ENCODE data around the gene SOST.

SOST gene

DNA sequence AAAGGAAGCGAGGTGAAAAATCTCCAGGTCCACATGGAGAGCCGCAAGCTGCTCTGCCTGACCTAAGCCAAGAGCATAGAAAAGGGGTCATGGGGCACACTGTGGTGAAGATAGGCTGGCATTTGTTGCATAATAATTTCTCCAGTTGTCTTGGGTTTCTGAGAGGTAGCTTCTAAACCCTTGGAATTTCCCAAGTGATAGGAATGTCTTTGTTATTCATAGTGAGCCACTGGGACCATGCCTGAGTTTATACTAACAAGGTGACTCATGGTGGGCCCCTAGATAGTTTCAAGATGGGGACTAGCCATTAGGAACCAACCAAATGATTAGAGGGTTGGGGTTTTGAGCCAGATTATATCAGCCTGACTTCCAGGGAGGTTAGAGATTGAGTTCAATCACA, 25.6 kb downstream of the SOST start:
- DNase-seq (ENCODE audit: extremely low read depth, insufficient read length): no peak
- TF ChIP-seq, protein P1, sequence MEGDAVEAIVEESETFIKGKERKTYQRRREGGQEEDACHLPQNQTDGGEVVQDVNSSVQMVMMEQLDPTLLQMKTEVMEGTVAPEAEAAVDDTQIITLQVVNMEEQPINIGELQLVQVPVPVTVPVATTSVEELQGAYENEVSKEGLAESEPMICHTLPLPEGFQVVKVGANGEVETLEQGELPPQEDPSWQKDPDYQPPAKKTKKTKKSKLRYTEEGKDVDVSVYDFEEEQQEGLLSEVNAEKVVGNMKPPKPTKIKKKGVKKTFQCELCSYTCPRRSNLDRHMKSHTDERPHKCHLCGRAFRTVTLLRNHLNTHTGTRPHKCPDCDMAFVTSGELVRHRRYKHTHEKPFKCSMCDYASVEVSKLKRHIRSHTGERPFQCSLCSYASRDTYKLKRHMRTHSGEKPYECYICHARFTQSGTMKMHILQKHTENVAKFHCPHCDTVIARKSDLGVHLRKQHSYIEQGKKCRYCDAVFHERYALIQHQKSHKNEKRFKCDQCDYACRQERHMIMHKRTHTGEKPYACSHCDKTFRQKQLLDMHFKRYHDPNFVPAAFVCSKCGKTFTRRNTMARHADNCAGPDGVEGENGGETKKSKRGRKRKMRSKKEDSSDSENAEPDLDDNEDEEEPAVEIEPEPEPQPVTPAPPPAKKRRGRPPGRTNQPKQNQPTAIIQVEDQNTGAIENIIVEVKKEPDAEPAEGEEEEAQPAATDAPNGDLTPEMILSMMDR (IDR thresholded peaks at IDR 0.05; ENCODE audit: insufficient read depth, low read length, poor library complexity, severe bottlenecking): no peak
- Histone ChIP-seq H3K27me3 (replicated peaks; ENCODE audit: control insufficient read depth, insufficient read depth, low read length) (peaks cover 1% of the 10 kb centered on the region; the same call in 1 of the 2 replicates), H3K36me3 (ENCODE audit: control insufficient read depth, insufficient read depth, low read length) (no peaks in the 10 kb centered on the region), H3K4me3 (replicated peaks; ENCODE audit: low read depth, low read length) (no peak overlapping the region)

DNA sequence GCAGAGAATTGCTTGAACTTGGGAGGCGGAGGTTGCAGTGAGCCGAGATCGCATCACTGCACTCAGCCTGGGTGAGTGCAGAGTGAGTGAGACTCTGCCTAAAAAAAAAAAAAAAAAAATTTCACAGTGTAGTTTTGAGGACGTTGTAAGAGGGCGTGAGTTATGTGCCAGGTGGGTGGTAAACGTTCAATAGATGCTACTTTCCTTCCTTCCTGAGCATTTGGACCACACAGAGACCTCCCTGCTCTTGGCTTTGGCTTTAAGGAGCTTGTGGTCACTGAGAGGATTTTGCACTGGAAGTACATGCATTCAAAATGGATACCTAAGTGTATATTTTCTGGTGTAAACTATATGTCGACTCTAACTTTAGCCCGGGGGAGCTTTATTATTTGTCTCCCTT, 30.5 kb downstream of the SOST start:
- no peaks in the 10 kb centered on the region for H3K27me3 ChIP-seq (replicated peaks; ENCODE audit: control insufficient read depth, insufficient read depth, low read length)
- TF ChIP-seq, protein P1 (IDR thresholded peaks at IDR 0.05; ENCODE audit: insufficient read depth, low read length, poor library complexity, severe bottlenecking): no peak
- no peak for DNase-seq (ENCODE audit: extremely low read depth, insufficient read length)
- no peaks in the 10 kb centered on the region for H3K36me3 ChIP-seq (ENCODE audit: control insufficient read depth, insufficient read depth, low read length)
- H3K4me3 ChIP-seq (replicated peaks; ENCODE audit: low read depth, low read length): no peak overlapping the region

DNA sequence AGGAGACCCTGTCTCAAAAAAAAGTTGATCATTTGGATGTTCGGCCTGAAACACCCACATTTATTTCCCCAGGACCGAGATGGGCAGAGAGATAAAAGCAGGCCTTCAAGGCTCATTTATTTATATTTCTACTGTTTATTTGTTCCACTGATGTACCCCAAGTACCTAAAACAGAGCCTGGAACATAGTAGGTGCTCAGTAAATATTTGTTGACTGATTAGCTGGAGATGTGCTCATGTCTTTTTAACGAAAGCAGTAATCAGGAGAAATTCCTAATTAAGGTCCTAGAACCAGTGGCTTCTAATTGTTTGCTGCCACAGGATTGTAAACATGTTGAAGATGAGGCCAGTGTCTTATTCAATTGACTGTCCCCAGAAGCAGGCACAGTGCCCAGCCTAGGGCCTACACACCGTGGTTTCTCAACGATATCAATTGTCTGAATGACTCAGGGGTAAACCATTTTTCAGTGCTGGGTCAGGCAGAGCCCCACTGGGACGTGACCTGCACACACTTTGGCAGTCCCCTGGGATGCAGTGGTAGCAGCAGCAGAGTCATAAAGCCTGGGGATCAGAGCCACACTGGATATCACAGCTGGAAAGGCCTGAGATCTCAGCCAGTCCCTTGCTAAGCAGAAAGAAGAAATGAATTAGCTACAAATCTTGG, 34.8 kb downstream of the SOST start:
- H3K4me3 ChIP-seq (replicated peaks; ENCODE audit: low read depth, low read length): no peak overlapping the region
- no peak for DNase-seq (ENCODE audit: extremely low read depth, insufficient read length)
- no peaks in the 10 kb centered on the region for H3K36me3 ChIP-seq (ENCODE audit: control insufficient read depth, insufficient read depth, low read length)
- TF ChIP-seq, protein P1 (IDR thresholded peaks at IDR 0.05; ENCODE audit: insufficient read depth, low read length, poor library complexity, severe bottlenecking): no peak
- no peaks in the 10 kb centered on the region for H3K27me3 ChIP-seq (replicated peaks; ENCODE audit: control insufficient read depth, insufficient read depth, low read length)

DNA sequence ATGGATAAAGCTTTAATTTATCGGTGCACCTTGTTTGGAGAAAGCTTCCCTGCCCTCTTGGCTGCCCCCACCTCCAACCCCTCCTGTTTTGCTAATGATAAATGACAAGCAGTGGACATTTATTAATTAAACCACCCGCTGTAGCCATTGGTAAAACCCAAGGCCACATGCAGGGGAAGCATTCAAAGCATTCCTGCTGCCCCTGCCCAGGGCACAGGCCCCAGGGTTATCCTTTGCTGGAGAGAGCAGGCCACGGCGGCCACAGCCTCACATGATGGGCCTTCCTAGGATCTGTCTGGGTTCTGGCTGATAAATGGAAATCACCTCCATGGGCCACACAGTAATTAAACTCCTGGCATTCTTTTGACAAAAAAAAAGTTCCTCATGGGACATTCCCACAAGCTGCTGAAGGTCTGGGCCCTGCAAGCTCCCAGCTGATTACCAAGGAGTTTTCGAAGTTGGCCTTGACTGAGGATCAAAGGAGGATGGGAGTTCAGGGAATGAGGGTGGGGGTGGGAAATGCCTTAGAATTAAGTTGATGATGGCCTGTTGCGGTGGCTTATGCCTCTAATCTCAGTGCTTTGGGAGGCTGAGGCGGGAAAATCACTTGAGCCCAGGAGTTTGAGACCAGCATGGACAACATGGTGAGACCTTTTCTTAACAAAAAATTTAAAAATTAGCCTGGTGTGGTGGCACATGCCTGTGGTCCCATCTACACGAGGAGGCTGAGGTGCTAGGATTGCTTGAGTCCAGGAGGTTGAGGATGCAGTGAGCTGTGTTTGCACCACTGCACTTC, 35.5 kb downstream of the SOST start:
- no peak overlapping the region for H3K4me3 ChIP-seq (replicated peaks; ENCODE audit: low read depth, low read length)
- no peaks in the 10 kb centered on the region for H3K36me3 ChIP-seq (ENCODE audit: control insufficient read depth, insufficient read depth, low read length)
- no peaks in the 10 kb centered on the region for H3K27me3 ChIP-seq (replicated peaks; ENCODE audit: control insufficient read depth, insufficient read depth, low read length)
- TF ChIP-seq, protein P1 (IDR thresholded peaks at IDR 0.05; ENCODE audit: insufficient read depth, low read length, poor library complexity, severe bottlenecking): no peak
- DNase-seq (ENCODE audit: extremely low read depth, insufficient read length): no peak

DNA sequence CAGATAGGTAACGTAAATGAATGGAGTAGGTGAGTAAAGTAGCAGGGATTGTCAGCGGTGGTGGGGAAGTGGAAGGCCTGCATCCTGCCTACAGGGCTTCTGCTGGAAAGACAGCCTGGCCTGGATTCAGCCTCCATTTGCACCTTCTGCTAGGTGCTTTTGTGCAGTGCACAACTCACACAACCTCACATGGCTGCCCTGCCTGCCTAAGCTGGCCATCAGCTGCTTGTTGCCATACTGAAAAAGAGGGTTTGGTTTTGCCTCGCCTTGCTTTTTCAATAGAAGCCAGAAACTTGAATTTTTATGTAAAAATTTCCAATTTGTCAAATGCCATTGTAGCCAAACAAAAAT, 36.3 kb downstream of the SOST start:
- TF ChIP-seq, protein P1 (IDR thresholded peaks at IDR 0.05; ENCODE audit: insufficient read depth, low read length, poor library complexity, severe bottlenecking): no peak
- DNase-seq (ENCODE audit: extremely low read depth, insufficient read length): no peak
- Histone ChIP-seq H3K36me3 (ENCODE audit: control insufficient read depth, insufficient read depth, low read length) (no peaks in the 10 kb centered on the region), H3K4me3 (replicated peaks; ENCODE audit: low read depth, low read length) (no peak overlapping the region), H3K27me3 (replicated peaks; ENCODE audit: control insufficient read depth, insufficient read depth, low read length) (no peaks in the 10 kb centered on the region)
